ENCODE data around the gene MRPS25. TPM values are rescaled to one million over a fixed set of nuclear protein-coding genes. Genes with fewer than 3 reads are reported as not detected.

The MRPS25 gene
- total and polyA plus RNA-seq, 9 of the 15 experiments (the other 6 are each of a cell fraction or from before 2014, with no cell fraction given) = 34.3 to 129 (median 78.2) TPM

DNA sequence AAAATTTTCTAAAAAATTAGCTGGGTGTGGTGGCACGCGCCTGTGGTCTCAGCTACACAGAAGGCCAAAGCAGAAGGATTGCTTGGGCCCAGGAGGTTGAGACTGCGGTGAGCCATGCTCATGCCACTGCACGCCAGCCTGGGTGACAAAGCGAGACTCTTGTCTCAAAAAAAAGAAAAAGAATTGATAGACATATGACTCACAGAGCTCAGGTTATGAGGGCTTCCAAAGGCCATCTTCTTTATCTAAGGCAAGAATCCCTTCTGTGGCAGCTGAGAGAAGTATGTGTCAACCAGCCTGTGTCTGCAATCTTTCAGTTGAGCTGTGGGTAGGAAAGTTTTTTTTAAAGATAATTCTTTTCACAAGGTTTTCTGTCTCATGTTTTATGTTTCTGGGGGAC, 53.9 kb downstream of the MRPS25 start (continued):
- TF ChIP-seq, protein P1, sequence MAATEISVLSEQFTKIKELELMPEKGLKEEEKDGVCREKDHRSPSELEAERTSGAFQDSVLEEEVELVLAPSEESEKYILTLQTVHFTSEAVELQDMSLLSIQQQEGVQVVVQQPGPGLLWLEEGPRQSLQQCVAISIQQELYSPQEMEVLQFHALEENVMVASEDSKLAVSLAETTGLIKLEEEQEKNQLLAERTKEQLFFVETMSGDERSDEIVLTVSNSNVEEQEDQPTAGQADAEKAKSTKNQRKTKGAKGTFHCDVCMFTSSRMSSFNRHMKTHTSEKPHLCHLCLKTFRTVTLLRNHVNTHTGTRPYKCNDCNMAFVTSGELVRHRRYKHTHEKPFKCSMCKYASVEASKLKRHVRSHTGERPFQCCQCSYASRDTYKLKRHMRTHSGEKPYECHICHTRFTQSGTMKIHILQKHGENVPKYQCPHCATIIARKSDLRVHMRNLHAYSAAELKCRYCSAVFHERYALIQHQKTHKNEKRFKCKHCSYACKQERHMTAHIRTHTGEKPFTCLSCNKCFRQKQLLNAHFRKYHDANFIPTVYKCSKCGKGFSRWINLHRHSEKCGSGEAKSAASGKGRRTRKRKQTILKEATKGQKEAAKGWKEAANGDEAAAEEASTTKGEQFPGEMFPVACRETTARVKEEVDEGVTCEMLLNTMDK (IDR thresholded peaks at IDR 0.05; ENCODE audit: borderline replicate concordance, insufficient read depth, low read depth, low read length, poor library complexity, severe bottlenecking) = no peak
- TF ChIP-seq, protein P2, sequence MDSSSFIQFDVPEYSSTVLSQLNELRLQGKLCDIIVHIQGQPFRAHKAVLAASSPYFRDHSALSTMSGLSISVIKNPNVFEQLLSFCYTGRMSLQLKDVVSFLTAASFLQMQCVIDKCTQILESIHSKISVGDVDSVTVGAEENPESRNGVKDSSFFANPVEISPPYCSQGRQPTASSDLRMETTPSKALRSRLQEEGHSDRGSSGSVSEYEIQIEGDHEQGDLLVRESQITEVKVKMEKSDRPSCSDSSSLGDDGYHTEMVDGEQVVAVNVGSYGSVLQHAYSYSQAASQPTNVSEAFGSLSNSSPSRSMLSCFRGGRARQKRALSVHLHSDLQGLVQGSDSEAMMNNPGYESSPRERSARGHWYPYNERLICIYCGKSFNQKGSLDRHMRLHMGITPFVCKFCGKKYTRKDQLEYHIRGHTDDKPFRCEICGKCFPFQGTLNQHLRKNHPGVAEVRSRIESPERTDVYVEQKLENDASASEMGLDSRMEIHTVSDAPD (CRISPR knock-in tag; IDR thresholded peaks at IDR 0.05) = no peak

DNA sequence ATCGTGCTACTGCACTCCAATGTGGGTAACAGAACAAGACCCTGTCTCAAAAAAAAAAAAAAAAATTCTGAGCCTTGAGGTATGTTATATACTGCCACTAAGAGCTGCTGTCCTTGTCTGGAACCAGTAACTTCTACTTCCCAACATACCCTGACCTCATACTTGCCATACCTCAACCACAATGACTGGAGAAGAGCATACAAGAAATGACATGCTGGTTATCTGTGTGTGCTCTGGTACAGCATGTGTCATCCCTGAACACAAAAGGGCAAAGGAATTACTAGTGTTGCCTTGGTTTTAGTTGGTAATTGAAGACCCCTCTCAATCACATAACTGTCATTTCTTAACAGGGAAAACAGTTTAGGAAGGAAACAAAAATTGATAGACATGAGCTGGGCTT, 54.5 kb downstream of the MRPS25 start:
- WGBS (ENCODE audit: insufficient coverage, low coverage, missing lambda C conversion rate) = 78% methylated on average over 1 of the region's 1 CpG
- H3K4me3 ChIP-seq = no peak overlapping the region
- H3K9me3 ChIP-seq (replicated peaks; ENCODE audit: control insufficient read depth, insufficient read depth, low read depth, low read length) = no peaks in the 10 kb centered on the region
- DNase-seq (ENCODE audit: extremely low read depth in 1 of 4, low spot score in 3 of 4) = peak in 1 of 4 experiments; percentile 15
- H3K27ac ChIP-seq (ENCODE audit: extremely low read depth, low read depth, low read length) = peak overlapping the region; percentile 36; the same call in 1 of the 3 replicates
- H3K9ac ChIP-seq (ENCODE audit: insufficient read depth in 1 of 2, low read depth in 2 of 2, low read length in 2 of 2) = no peak overlapping the region
- no peaks in the 10 kb centered on the region for H3K9me1 ChIP-seq (ENCODE audit: control insufficient read depth, insufficient read depth, low read length)
- intact Hi-C loops (cut with micrococcal nuclease) = no loop called here
- no peak for FAIRE-seq
- H2AFZ ChIP-seq (ENCODE audit: low read depth, low read length) = no peak overlapping the region
- no peaks in the 10 kb centered on the region for H4K20me1 ChIP-seq (replicated peaks; ENCODE audit: control insufficient read depth, insufficient read depth, low read length)
- ChIA-PET CTCF (ENCODE audit: low intra/inter-chr PET ratio) (no interaction called here), POLR2A (interaction anchor here (1.8 kb wide), 1 partner anchor 13 kb away, joined by 8 read pairs; no protein-coding TSS in a partner anchor)
- TF ChIP-seq, protein P3, sequence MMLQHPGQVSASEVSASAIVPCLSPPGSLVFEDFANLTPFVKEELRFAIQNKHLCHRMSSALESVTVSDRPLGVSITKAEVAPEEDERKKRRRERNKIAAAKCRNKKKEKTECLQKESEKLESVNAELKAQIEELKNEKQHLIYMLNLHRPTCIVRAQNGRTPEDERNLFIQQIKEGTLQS (IDR thresholded peaks at IDR 0.05) = 0 out of 2 replicates have a peak, but pooled peaks have one; percentile 9
- TF ChIP-seq, protein P3 (CRISPR knock-in tag; conservative IDR thresholded peaks at IDR 0.05) = no peak
- TF ChIP-seq, protein P4, sequence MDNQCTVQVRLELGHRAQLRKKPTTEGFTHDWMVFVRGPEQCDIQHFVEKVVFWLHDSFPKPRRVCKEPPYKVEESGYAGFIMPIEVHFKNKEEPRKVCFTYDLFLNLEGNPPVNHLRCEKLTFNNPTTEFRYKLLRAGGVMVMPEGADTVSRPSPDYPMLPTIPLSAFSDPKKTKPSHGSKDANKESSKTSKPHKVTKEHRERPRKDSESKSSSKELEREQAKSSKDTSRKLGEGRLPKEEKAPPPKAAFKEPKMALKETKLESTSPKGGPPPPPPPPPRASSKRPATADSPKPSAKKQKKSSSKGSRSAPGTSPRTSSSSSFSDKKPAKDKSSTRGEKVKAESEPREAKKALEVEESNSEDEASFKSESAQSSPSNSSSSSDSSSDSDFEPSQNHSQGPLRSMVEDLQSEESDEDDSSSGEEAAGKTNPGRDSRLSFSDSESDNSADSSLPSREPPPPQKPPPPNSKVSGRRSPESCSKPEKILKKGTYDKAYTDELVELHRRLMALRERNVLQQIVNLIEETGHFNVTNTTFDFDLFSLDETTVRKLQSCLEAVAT (IDR thresholded peaks at IDR 0.05) = 0 out of 4 replicates have a peak, but pooled peaks of 1 of the 2 experiments have one; percentile 17
- TF ChIP-seq TBP (optimal IDR thresholded peaks at IDR 0.05; ENCODE audit: low read depth, low read length) = no peak
- H3K27me3 ChIP-seq (ENCODE audit: control insufficient read depth in 2 of 2, insufficient read depth in 2 of 2, low read length in 2 of 2) = no peaks in the 10 kb centered on the region
- no TSS peak for BruUV-seq (replicated peaks)
- H3K4me2 ChIP-seq (ENCODE audit: insufficient read depth, low read length) = no peak overlapping the region
- H3K36me3 ChIP-seq (ENCODE audit: control insufficient read depth, insufficient read depth, low read length) = peaks cover 44% of the 10 kb centered on the region
- peaks cover 0 to 15% of the 10 kb centered on the region in 2 experiments; a peak in 4 of 5 replicates for H3K4me1 ChIP-seq (replicated peaks in 1 of 2; ENCODE audit: control insufficient read depth in 2 of 2, insufficient read depth in 2 of 2, low read length in 2 of 2)
- peak; percentile 64 for ATAC-seq
- in situ Hi-C loops (cut with MboI) = no loop called here
- no peaks in the 10 kb centered on the region for H3K79me2 ChIP-seq (ENCODE audit: control insufficient read depth, insufficient read depth, low read length)

All from K562 (cell line).